Activated CD4-positive, CD25-positive, alpha-beta regulatory T cell (primary cell): ENCODE measurements around the gene DUOXA2.

Experiments used
- DNase-seq, 4 experiments: peaks; one replicate each; lab custom pipeline; 2025; lab: John Stamatoyannopoulos, UW

The DUOXA2 gene

DNA sequence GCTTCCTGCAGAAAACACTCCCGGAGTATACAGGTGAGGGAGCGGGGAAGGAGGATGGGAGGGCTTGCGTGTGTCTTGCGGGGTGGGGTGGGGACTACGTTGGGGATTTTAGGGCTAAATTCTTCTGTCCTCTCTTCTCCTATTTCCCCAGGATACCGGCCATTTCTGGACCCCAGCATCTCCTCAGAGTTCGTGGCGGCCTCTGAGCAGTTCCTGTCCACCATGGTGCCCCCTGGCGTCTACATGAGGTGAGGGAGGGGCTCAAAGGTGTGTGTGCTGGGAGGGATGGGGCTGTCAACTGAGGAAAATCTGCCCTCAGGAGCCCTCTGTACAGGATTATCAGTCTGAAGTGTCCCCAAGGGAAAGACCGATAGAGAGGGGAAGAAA is 22.2 kb downstream of the DUOXA2 start:
- no peak for DNase-seq

DNA sequence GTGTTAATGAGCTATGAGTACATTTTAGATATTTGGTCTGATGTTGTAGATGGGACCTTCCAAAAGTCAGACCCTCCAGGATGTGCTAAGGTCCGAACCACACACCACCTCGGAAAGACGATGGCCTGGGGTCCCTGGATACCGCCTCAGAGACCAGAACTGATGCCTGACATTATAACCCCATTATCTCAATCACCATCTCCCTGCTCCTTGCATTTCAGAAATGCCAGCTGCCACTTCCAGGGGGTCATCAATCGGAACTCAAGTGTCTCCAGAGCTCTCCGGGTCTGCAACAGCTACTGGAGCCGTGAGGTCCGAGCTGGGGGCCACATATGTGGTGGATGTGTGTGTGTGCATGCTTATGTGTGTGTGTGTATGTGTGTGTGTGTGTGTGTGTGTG is 23.6 kb downstream of the DUOXA2 start:
- no peak for DNase-seq

DNA sequence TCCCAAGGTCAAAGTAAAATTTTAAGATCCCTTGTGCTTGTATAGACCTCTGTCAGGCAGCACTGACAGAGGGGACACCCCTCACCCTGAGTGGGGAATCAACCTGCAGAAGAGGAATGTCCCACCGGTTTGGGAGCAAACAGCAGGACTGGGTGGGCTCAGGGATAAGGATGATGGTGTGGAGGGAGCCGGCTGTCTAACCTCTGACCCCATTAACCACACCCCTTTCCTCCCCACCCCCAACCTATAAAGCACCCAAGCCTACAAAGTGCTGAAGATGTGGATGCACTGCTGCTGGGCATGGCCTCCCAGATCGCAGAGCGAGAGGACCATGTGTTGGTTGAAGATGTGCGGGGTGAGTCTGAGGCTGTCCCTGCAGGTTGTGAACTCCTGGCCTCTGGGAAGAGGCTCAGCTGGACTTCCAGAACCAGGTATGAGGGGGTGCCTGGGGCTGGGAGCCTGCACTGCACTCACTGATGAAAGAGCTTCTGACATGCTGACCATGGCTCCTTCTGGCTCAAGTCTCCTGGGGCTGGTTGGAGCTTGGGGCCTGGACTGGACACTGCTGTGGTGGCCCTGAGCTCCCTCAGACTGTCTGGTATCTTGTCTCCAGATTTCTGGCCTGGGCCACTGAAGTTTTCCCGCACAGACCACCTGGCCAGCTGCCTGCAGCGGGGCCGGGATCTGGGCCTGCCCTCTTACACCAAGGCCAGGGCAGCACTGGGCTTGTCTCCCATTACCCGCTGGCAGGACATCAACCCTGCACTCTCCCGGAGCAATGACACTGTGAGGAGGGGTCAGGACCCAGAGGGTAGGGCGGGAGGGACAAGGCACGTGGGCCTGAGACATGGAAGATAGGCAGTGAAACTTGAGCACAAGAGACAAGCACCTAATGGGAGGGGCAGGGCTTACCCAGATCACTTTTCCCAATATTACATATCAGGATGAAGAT is 25.0 kb downstream of the DUOXA2 start:
- DNase-seq = no peak

DNA sequence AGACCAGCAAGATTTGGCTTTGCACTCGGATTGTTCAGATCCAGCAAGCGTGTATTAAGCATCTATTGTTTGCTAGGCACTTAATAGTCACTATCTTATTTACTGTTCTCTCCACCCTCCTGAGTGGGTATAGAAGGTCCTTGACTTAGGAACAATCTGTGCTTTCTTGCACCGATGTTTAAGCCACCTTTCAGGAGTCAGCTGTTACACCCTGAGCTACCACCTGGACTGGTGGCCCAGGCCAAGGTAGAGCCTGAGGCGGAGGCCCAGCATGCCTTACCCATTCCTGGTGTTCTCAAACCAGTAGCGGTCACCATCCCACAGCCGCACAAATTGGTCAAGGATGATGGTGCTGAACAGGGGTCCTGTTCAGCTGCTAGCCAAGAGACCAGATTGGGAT is 25.6 kb downstream of the DUOXA2 start:
- no peak for DNase-seq

DNA sequence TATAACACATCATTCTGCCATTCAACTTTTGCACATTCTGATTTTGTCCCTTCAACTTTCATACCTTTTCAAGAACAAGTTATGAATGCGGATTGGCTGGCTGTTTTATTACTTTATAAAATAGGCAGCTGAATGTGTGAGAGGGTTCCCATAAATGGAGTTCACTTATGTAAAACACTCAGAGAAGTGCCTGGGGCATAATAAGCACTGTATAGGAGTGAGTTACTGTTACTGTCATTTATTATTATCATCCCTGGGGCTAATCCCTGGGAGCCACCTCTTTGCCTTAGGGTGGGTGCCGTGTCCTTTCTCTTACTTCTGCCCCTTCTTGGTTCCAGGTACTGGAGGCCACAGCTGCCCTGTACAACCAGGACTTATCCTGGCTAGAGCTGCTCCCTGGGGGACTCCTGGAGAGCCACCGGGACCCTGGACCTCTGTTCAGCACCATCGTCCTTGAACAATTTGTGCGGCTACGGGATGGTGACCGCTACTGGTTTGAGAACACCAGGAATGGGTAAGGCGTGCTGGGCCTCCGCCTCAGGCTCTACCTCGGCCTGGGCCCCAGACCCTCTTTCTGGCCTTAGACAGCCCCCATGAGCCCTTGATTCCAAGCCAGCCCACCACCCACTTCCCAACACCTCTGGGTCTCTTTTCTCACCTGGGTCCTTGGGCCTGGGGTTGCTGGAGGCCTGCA is 26.6 kb downstream of the DUOXA2 start:
- DNase-seq = no peak

DNA sequence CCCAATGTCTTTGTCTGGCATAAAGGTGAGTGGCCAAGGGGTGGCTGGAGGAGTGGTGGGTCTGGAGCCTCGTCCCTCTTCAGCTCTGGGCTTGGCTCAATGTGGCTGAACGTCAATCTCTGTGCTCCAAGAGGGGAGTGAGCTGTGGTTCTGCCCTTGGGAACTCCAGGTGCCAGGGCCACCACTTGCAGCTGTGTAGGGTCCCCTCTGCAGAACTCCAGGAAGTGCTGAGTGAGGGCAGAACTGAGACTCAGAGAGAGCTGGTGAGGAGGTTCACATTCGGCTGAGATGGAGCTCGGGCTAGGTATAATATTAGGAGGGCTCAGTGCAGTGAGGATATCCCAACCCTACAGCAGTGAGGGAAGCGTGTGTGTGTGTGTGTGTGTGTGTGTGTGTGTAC is 27.3 kb downstream of the DUOXA2 start:
- no peak for DNase-seq

DNA sequence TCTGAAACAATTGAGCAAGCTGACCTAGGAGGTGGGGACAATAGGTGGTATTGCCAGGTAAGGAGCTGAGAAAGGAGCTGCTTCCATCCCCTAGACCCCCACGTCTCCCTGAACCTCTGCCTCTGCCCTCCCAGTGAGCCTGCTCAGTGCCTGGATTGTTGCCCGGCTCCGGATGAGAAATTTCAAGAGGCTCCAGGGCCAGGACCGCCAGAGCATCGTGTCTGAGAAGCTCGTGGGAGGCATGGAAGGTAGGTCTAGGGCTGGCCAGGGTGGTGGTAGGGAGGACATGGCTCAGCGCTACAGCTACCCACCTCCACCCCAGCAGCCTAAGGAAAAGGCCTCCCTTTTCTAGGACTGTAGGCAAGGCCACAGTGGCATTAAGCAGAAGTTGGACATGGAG is 28.9 kb downstream of the DUOXA2 start:
- DNase-seq = no peak

DNA sequence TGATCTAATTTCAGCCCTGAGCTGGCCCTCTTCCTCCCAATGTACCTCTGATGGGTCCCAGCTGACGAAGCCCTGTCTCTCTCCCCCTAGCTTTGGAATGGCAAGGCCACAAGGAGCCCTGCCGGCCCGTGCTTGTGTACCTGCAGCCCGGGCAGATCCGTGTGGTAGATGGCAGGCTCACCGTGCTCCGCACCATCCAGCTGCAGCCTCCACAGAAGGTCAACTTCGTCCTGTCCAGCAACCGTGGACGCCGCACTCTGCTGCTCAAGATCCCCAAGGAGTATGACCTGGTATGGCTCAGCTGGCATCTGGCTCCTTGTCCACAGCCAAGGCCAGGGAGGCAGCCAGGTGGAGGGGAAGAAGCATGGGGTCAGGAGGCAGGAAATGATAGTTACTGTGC is 29.8 kb downstream of the DUOXA2 start:
- no peak for DNase-seq

DNA sequence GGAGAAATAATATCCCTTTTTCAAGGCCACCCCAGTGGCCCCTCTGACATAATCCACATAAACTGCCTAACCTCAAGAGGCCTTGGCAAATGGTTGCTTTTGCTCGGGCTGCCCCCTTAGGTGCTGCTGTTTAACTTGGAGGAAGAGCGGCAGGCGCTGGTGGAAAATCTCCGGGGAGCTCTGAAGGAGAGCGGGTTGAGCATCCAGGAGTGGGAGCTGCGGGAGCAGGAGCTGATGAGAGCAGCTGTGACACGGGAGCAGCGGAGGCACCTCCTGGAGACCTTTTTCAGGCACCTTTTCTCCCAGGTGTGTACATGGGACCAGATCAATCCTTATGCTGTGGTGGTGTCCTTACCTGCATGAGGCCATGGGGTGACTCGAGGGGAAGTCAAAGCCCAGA is 30.6 kb downstream of the DUOXA2 start:
- no peak for DNase-seq

DNA sequence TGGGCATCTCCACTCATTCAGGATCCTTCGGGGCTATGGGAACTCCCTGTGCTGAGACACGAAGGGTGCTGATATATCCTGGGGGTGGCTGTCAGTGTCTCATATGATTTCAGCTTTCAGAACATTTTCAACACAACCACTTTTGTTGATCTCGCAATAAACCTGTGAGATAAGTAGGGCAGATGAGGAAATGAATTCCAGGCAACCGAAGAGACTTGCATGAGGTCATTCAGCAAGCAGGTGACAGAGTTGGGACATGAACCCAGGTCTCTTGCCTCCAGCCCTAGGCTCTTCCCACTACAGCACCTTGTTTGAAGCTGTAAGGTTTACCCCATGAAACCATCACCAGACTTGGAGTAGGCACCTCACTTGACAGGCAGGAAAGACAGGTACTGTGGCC is 32.3 kb downstream of the DUOXA2 start:
- DNase-seq = no peak

DNA sequence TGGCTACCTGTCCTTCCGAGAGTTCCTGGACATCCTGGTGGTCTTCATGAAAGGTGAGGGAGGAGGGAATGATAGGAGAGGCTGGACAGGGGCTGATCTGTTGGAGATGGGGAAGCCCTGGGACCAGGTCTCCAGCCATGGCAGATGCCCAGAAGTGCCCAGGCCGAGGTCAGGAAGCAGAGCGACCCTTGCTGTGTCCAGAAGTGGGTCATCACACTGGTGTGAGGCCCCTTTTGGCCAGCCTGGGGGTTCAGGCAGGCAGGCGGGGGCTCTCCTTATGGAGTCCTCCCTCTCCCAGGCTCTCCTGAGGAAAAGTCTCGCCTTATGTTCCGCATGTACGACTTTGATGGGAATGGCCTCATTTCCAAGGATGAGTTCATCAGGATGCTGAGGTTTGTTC is 33.5 kb downstream of the DUOXA2 start:
- DNase-seq = no peak

DNA sequence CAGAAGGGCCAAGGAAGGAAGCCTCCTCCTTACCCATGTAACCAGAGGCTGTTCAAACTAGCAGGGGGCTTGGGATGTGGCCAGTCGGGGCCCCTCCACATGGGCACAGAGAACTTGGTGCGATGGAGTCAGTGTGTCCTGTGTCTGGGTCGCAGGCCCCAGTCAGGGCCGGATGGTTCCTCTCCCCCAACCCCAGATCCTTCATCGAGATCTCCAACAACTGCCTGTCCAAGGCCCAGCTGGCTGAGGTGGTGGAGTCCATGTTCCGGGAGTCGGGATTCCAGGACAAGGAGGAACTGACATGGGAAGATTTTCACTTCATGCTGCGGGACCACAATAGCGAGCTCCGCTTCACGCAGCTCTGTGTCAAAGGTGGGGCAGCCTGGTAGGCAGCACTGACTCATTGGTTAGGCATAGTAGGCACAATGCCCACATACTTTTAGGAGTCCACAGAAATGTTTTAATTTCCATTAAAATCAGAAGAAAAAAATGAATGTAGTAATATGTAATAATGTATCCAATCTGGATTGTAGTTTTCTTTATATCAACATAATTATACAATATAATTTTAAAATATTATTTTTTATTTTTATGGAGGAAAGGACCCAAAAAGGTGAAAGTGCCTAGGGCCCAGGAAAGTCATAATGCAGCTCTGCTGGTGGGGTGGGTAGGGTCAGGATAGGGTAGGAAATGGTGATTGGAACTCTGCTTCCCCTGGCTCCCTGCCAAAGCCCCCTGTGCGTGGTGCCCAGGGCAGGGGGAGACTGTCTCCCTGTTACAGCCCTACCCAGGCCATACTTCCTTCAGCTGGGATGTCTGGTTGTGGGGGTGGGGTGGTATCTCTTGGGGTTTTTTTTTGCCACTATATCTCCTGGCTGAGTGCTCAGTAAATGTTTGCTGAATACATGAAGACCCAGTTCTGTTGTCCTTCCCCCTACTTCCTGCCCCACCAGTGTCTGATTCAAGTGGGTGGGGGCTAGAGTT is 34.2 kb downstream of the DUOXA2 start:
- DNase-seq = no peak

DNA sequence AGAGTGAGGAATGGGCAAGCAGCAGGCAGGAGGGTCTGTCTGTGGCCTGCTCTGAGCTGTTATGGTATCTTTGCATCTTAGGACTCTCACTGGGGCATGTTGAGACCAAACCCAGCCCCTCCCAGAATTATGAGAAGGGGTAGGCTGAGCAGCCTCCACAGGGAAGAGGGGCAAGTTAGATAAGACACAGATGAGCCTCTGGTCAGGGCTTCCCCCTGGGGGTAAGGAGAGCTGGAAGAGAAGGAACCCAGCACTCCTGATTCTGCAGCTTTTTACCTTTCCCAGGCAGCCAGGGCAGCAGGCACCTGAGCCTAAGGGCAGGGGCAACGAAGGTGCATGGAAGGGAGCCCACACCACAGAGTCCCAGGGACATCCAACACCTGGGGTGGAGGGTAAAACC is 34.9 kb downstream of the DUOXA2 start:
- DNase-seq = no peak

DNA sequence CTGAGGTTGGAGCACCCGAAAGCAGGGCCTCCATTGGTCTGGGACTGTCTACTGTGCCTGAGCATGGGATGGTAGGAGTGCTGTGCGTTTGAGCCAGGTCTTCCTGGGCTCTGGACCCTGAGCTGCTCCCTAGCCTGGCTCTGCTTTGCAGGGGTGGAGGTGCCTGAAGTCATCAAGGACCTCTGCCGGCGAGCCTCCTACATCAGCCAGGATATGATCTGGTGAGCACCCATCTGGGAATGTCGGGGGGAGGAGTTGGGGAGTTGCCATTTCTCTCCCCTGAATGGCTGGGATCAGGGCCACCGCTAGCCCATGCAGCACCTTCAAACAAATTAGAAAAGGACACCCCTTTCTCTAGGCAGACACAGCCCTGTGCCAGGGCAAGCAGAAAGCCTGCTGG is 36.4 kb downstream of the DUOXA2 start:
- no peak for DNase-seq

DNA sequence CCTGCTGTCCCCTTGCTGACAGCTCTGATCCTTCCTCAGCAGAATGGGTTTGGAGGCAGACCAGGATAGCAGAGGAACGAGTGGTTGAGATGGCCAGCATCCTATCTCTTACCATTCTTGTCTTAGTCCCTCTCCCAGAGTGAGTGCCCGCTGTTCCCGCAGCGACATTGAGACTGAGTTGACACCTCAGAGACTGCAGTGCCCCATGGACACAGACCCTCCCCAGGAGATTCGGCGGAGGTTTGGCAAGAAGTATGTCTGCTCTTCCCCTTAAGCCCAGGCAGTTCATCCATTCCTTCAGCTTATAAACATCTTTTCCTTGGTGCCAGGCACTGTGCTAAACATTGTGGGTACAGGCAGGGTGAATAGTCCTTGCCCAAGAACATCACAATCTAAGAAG is 36.9 kb downstream of the DUOXA2 start:
- no peak for DNase-seq

DNA sequence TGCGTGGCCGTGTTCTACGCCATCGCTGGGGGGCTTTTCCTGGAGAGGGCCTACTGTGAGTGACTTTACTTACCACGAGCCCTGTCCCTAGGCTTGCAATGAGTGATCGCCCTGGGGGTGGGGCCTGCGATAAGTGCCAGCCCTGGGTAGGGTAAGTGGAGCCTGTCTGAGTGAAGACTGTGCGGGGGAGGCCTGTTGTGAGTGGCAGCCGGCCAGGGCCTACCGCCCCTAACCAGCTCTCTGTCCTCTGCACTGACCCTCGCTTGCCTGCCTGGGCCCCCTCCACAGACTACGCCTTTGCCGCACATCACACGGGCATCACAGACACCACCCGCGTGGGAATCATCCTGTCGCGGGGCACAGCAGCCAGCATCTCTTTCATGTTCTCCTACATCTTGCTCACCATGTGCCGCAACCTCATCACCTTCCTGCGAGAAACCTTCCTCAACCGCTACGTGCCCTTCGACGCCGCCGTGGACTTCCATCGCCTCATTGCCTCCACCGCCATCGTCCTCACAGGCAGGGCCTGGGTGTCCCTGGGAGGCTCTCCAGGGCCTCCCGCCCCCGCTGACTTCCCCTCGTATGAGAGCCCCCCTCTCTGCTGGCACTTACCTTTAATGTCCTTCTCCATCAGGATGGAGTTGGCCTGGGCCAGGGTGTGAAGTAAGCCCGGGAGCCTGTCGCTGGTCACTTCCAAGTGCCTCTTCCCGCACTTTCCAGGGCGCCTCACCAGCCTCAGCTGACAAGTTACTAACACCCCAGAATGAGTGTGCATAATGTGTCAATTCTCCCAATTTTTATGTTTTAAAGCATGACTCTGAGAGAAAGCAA is 38.1 kb downstream of the DUOXA2 start:
- no peak for DNase-seq

DNA sequence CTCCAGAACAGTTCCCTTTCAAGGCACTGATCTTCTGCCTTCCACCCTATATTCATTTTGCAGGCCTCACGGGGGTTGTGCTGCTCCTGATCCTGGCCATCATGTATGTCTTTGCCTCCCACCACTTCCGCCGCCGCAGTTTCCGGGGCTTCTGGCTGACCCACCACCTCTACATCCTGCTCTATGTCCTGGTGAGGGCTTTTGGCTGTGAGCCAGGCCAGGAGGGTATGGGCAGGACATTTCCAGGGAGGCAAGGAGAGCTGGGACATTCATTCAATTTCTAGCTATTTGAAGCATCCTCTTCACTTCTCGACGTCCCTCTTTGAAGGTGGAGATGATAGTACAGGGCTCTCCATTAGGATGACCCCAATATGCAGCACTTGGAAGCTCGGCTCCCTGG is 41.6 kb downstream of the DUOXA2 start:
- no peak for DNase-seq

DNA sequence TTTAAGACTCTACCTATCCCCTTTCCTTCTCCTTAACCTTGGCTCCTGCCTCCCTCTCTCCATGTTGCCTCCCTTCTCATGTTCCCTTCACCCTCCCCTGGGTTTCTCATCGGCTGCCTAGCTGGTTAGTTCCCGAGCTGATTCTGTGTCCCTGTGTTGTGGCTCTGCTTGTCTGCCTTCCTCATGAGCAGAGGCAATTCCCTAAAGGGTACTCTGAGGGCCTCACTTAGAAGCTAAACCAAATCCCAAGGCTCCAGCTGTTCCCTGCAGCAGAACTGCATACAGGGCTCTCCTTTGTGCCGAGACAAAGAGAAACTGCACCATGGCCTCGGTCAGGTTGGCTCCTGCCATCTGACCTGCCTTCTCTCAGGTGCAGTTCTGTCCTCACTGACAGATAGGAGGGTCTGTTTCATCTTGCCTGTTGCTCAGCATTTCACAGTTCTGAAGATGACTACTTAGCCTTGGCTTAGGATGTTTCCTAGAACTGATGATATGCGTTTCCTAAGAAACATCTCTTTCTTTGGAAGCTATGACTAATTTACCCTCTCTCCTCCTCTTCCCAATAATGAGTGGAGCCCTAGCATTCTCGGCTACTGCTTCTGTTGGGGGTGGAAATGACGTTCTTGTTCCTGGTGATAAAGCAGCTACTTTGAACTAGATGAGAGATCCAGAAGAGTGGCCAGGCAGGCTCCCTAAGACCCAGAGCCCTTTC is 42.8 kb downstream of the DUOXA2 start:
- no peak for DNase-seq

DNA sequence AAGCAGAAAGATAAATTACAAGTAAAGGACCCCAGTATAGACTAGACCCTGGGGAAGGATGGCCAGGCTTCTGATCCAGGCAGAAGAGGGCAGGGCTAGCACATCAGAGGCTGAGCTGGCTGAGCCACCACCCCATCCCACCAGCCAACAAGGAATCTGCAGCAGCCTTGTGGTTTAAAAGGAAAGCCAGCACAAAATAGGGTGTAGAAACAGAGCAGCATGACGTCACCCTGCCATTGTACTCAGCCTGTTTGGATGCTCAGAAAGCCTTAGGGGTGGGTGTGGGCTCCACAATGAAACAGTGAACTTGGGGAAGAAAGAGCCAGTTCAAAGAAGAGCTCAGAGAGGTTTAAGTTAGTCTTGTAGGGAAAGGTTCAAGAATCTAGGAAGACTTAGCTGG is 43.8 kb downstream of the DUOXA2 start:
- no peak for DNase-seq

DNA sequence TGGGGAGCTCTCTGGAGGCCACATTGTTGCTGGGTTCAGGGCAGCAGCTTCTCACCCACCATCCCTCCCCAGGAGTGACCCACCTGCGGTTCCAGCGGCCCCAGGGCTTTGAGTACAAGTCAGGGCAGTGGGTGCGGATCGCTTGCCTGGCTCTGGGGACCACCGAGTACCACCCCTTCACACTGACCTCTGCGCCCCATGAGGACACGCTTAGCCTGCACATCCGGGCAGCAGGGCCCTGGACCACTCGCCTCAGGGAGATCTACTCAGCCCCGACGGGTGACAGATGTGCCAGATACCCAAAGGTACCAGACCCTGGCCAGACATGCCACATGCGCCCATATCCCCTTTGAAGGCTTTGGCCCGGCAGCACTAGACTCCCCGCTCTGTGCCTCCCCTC is 47.5 kb downstream of the DUOXA2 start:
- no peak for DNase-seq
